B cell (primary cell): Measurements from ENCODE around the gene NCAPG.

Experiments
- CTCF ChIP-seq: fragments of 200-600 bp; IDR thresholded peaks from one replicate; pipeline ENCODE4 v1.8.0; 2022; ENCODE audit warnings: antibody characterized with exemption, mild to moderate bottlenecking
- EZH2 ChIP-seq: IDR thresholded peaks from 2 replicates; pipeline ENCODE4 v1.6.1; 2012; ENCODE audit warnings: borderline replicate concordance, low read depth, mild to moderate bottlenecking, moderate library complexity, low read length; ENCODE audit not compliant: insufficient read depth, poor library complexity, severe bottlenecking

GRCh38 chr4:17859793-17860406, 49.1 kb downstream of the NCAPG start:
- TF ChIP-seq CTCF (no peak), EZH2 (no peak)
